Liver (tissue), 9 donors: ENCODE measurements around the gene PCDHA4. TPM values are rescaled to one million over a fixed set of nuclear protein-coding genes. Genes with fewer than 3 reads are reported as not detected.
A peak's percentile ranks its signal among the peaks of the same experiment; 100 is the strongest.

ENCODE experiments used
- DNase-seq: peaks from one replicate; pipeline ENCODE4 v3.0.0-alpha.2; 2017; ENCODE audit warnings: low spot score
- H3K27ac ChIP-seq, 2 donors: one replicate each; pipeline ENCODE4 v1.7.0; 2013; ENCODE audit warnings: inconsistent platforms in 2 of 2, low read length in 2 of 2, control low read depth in 1 of 2, low read depth in 1 of 2, mild to moderate bottlenecking in 1 of 2
- H3K27me3 ChIP-seq, 4 donors: one replicate each; pipeline versions ENCODE4 v1.6.1 to v1.7.0; 2013; ENCODE audit warnings: low read length in 3 of 4, inconsistent platforms in 1 of 4, mild to moderate bottlenecking in 1 of 4, moderate library complexity in 1 of 4; ENCODE audit not compliant: control insufficient read depth in 4 of 4, insufficient read depth in 4 of 4
- H3K36me3 ChIP-seq, 4 donors: one replicate each; pipeline versions ENCODE4 v1.6.1 to v1.7.0; 2013; ENCODE audit warnings: low read length in 3 of 4, mild to moderate bottlenecking in 3 of 4, low read depth in 1 of 4, moderate library complexity in 1 of 4; ENCODE audit not compliant: control insufficient read depth in 4 of 4, insufficient read depth in 3 of 4
- H3K4me1 ChIP-seq, 4 donors: one replicate each; pipeline versions ENCODE4 v1.6.1 to v1.7.0; 2013; ENCODE audit warnings: low read length in 3 of 4, mild to moderate bottlenecking in 3 of 4, moderate library complexity in 1 of 4; ENCODE audit not compliant: control insufficient read depth in 4 of 4, insufficient read depth in 4 of 4
- H3K4me3 ChIP-seq, 3 donors: one replicate each; pipeline versions ENCODE4 v1.6.1 to v1.7.0; 2013; ENCODE audit warnings: low read length in 3 of 3, control low read depth in 1 of 3, low read depth in 1 of 3, mild to moderate bottlenecking in 1 of 3
- H3K9ac ChIP-seq, 2 donors: one replicate each; pipeline ENCODE4 v1.7.0; 2013; ENCODE audit warnings: low read length in 2 of 2, mild to moderate bottlenecking in 2 of 2, moderate library complexity in 2 of 2, control low read depth in 1 of 2, low read depth in 1 of 2
- H3K9me3 ChIP-seq, 4 donors: one replicate each; pipeline versions ENCODE4 v1.6.1 to v1.7.0; 2013; ENCODE audit warnings: low read length in 3 of 4; ENCODE audit not compliant: control insufficient read depth in 4 of 4
- EGR1 ChIP-seq, 2 donors: IDR thresholded peaks; 2 replicates each; pipeline ENCODE4 v1.6.1; 2016 to 2018; ENCODE audit warnings: antibody characterized with exemption in 2 of 2, low read depth in 2 of 2
- FOXA1 ChIP-seq: IDR thresholded peaks from 2 replicates; pipeline ENCODE4 v1.6.1; 2016; ENCODE audit warnings: antibody characterized with exemption
- FOXA2 ChIP-seq: IDR thresholded peaks from 2 replicates; pipeline ENCODE4 v1.6.1; 2016; ENCODE audit warnings: antibody characterized with exemption
- HNF4A ChIP-seq, 2 donors: conservative IDR thresholded peaks; 2 replicates each; pipeline ENCODE4 v1.6.1; 2016; ENCODE audit warnings: antibody characterized with exemption in 2 of 2, mild to moderate bottlenecking in 2 of 2
- JUND ChIP-seq, 2 donors: IDR thresholded peaks; 2 replicates each; pipeline ENCODE4 v1.6.1; 2016; ENCODE audit warnings: antibody characterized with exemption in 2 of 2
- NR2F2 ChIP-seq: IDR thresholded peaks from 2 replicates; pipeline ENCODE4 v1.6.1; 2016; ENCODE audit warnings: antibody characterized with exemption
- RAD21 ChIP-seq, 2 donors: IDR thresholded peaks; 2 replicates each; pipeline ENCODE4 v1.6.1; 2016; ENCODE audit warnings: antibody characterized with exemption in 2 of 2, mild to moderate bottlenecking in 2 of 2
- SP1 ChIP-seq: IDR thresholded peaks from 2 replicates; pipeline ENCODE4 v1.6.1; 2018; ENCODE audit warnings: antibody characterized with exemption, mild to moderate bottlenecking
- TAF1 ChIP-seq: conservative IDR thresholded peaks from 2 replicates; pipeline ENCODE4 v1.6.1; 2016; ENCODE audit warnings: antibody characterized with exemption, mild to moderate bottlenecking
- YY1 ChIP-seq: IDR thresholded peaks from 2 replicates; pipeline ENCODE4 v1.6.1; 2016; ENCODE audit warnings: antibody characterized with exemption, mild to moderate bottlenecking
- WGBS: extraction: QIAGEN DNeasy Blood & Tissue Kit; methylation state at CpG from one replicate; pipeline ENCODE4 v1.1.7; 2013; 5-methylcytosine and 5-hydroxymethylcytosine counted together
- polyA plus RNA-seq, 2 donors: library from polyadenylated mRNA; stranded (reverse) in 1 of 2; unstranded in 1 of 2; fragments of 200-250 nt in 1 of 2; fragments of >200 nt in 1 of 2; fragmentation: Nextera tagmentation in 1 of 2; extraction: Ambion mirVana in 1 of 2; gene quantifications; one replicate each; pipeline versions ENCODE4 v1.2.1 to v1.2.3, GENCODE V29; 2013 to 2015
- total RNA-seq, 2 donors: library from RNA; depleted of rRNA; stranded (reverse); fragments of >200 nt; gene quantifications; one replicate each; pipeline ENCODE4 v1.2.3, GENCODE V29; 2014
- TF ChIP-seq, protein P1 (sequence below): IDR thresholded peaks from 2 replicates; pipeline ENCODE4 v1.6.1; 2016; ENCODE audit warnings: antibody characterized with exemption, mild to moderate bottlenecking
- TF ChIP-seq, protein P2 (sequence below): IDR thresholded peaks from 2 replicates; pipeline ENCODE4 v1.6.1; 2016; ENCODE audit warnings: antibody characterized with exemption
- TF ChIP-seq, protein P3 (sequence below): fragments of 150-350 bp; IDR thresholded peaks from 2 replicates; pipeline ENCODE4 v1.5.1; 2017; ENCODE audit warnings: improper control_type of control experiment, low read depth, low read length; ENCODE audit not compliant: missing input control
- TF ChIP-seq, protein P4 (sequence below): IDR thresholded peaks from 2 replicates; pipeline ENCODE4 v1.6.1; 2016; ENCODE audit warnings: antibody characterized with exemption
- TF ChIP-seq, protein P5 (sequence below): IDR thresholded peaks from 2 replicates; pipeline ENCODE4 v1.6.1; 2016; ENCODE audit warnings: antibody characterized with exemption
- donor health status: healthy.
- donor health status: healthy.
- donor health status: healthy.
- donor health status: healthy.
- donor health status: healthy.

PCDHA4 gene
- total and polyA plus RNA-seq, 4 donors = 0.01 to 0.09 (median 0.07) TPM

DNA sequence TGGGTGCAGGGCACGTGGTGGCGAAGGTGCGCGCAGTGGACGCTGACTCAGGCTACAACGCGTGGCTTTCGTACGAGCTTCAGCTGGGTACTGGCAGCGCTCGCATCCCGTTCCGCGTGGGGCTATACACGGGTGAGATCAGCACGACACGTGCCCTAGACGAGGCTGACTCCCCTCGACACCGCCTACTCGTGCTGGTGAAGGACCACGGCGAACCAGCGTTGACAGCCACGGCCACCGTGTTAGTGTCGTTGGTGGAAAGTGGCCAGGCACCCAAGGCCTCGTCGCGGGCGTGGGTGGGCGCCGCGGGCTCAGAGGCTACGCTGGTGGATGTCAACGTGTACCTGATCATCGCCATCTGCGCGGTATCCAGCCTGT is 10.2 kb upstream of the PCDHA4 start:
- no peak overlapping the region for H3K27ac ChIP-seq
- DNase-seq = no peak
- peaks cover 0 to 1% (median 0%) of the 10 kb centered on the region in 4 donors for H3K36me3 ChIP-seq
- H3K4me1 ChIP-seq = no peaks in the 10 kb centered on the region
- no peak overlapping the region for H3K4me3 ChIP-seq
- peaks cover 0 to 3% (median 0%) of the 10 kb centered on the region in 4 donors for H3K27me3 ChIP-seq
- TF ChIP-seq, protein P1, sequence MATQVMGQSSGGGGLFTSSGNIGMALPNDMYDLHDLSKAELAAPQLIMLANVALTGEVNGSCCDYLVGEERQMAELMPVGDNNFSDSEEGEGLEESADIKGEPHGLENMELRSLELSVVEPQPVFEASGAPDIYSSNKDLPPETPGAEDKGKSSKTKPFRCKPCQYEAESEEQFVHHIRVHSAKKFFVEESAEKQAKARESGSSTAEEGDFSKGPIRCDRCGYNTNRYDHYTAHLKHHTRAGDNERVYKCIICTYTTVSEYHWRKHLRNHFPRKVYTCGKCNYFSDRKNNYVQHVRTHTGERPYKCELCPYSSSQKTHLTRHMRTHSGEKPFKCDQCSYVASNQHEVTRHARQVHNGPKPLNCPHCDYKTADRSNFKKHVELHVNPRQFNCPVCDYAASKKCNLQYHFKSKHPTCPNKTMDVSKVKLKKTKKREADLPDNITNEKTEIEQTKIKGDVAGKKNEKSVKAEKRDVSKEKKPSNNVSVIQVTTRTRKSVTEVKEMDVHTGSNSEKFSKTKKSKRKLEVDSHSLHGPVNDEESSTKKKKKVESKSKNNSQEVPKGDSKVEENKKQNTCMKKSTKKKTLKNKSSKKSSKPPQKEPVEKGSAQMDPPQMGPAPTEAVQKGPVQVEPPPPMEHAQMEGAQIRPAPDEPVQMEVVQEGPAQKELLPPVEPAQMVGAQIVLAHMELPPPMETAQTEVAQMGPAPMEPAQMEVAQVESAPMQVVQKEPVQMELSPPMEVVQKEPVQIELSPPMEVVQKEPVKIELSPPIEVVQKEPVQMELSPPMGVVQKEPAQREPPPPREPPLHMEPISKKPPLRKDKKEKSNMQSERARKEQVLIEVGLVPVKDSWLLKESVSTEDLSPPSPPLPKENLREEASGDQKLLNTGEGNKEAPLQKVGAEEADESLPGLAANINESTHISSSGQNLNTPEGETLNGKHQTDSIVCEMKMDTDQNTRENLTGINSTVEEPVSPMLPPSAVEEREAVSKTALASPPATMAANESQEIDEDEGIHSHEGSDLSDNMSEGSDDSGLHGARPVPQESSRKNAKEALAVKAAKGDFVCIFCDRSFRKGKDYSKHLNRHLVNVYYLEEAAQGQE = no peak
- TF ChIP-seq SP1 = no peak
- no peak for TF ChIP-seq NR2F2
- no peak for TF ChIP-seq YY1
- no peak for TF ChIP-seq JUND (IDR thresholded peaks at IDR 0.05)
- no peak for TF ChIP-seq TAF1
- no peak for TF ChIP-seq FOXA1
- TF ChIP-seq HNF4A (conservative IDR thresholded peaks at IDR 0.05) = no peak
- TF ChIP-seq, protein P2, sequence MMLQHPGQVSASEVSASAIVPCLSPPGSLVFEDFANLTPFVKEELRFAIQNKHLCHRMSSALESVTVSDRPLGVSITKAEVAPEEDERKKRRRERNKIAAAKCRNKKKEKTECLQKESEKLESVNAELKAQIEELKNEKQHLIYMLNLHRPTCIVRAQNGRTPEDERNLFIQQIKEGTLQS = no peak
- TF ChIP-seq, protein P3, sequence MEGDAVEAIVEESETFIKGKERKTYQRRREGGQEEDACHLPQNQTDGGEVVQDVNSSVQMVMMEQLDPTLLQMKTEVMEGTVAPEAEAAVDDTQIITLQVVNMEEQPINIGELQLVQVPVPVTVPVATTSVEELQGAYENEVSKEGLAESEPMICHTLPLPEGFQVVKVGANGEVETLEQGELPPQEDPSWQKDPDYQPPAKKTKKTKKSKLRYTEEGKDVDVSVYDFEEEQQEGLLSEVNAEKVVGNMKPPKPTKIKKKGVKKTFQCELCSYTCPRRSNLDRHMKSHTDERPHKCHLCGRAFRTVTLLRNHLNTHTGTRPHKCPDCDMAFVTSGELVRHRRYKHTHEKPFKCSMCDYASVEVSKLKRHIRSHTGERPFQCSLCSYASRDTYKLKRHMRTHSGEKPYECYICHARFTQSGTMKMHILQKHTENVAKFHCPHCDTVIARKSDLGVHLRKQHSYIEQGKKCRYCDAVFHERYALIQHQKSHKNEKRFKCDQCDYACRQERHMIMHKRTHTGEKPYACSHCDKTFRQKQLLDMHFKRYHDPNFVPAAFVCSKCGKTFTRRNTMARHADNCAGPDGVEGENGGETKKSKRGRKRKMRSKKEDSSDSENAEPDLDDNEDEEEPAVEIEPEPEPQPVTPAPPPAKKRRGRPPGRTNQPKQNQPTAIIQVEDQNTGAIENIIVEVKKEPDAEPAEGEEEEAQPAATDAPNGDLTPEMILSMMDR = no peak
- no peak for TF ChIP-seq EGR1 (IDR thresholded peaks at IDR 0.05; ENCODE audit: low read depth in 2 of 2)
- no peak for TF ChIP-seq FOXA2
- TF ChIP-seq, protein P4, sequence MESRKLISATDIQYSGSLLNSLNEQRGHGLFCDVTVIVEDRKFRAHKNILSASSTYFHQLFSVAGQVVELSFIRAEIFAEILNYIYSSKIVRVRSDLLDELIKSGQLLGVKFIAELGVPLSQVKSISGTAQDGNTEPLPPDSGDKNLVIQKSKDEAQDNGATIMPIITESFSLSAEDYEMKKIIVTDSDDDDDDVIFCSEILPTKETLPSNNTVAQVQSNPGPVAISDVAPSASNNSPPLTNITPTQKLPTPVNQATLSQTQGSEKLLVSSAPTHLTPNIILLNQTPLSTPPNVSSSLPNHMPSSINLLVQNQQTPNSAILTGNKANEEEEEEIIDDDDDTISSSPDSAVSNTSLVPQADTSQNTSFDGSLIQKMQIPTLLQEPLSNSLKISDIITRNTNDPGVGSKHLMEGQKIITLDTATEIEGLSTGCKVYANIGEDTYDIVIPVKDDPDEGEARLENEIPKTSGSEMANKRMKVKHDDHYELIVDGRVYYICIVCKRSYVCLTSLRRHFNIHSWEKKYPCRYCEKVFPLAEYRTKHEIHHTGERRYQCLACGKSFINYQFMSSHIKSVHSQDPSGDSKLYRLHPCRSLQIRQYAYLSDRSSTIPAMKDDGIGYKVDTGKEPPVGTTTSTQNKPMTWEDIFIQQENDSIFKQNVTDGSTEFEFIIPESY = no peak
- 46% methylated on average over 39 of the region's 39 CpGs for WGBS
- H3K9ac ChIP-seq = no peak overlapping the region
- peaks cover 26 to 52% (median 30%) of the 10 kb centered on the region in 4 donors for H3K9me3 ChIP-seq

DNA sequence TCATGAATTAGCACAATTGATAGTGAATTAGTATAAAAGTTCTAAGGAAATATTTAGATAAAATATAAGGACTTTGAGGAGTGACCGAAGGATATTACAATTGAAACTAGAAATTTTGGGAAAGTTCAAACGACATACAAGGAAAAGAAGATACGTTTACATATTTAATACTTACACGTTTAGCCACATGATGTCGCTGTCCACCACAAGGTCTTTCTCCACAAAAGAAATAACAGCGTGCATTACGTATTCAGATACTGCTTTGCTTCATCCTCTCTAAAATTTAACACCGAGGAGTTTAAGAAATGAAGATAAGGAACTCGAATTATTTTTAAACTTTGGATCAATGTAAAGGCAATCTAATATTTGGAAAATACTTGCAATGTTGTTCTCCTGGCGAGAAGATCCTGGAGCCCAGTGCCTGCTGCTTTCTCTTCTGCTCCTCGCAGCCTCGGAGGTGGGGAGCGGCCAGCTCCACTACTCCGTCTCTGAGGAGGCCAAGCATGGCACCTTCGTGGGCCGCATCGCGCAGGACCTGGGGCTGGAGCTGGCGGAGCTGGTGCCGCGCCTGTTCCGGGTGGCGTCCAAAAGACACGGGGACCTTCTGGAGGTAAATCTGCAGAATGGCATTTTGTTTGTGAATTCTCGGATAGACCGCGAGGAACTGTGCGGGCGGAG is 5.9 kb upstream of the PCDHA4 start, which contains the start of gene PCDHA3:
TSS of gene PCDHA3 (plus strand) at position 242 of the 678 bp plus-strand sequence.
- no peak for DNase-seq
- TF ChIP-seq RAD21 (IDR thresholded peaks at IDR 0.05) = peak in 1 of 2 donors; percentile 7
- TF ChIP-seq, protein P5, sequence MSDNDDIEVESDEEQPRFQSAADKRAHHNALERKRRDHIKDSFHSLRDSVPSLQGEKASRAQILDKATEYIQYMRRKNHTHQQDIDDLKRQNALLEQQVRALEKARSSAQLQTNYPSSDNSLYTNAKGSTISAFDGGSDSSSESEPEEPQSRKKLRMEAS = no peak
- Histone ChIP-seq H3K4me3 (peak within 1 kb of the TSS in 1 of 3 donors; percentile 23), H3K27me3 (no peaks in the 10 kb centered on the region), H3K36me3 (peaks cover 0 to 5% (median 0%) of the 10 kb centered on the region in 4 donors), H3K4me1 (no peaks in the 10 kb centered on the region), H3K9ac (no peak within 1 kb of the TSS), H3K9me3 (peaks cover 17 to 41% (median 29%) of the 10 kb centered on the region in 4 donors), H3K27ac (no peak within 1 kb of the TSS)
- WGBS = 24% methylated on average over 29 of the region's 29 CpGs
